HepG2 (cell line): ENCODE data around the gene CCDC158. TPM values are rescaled to one million over a fixed set of nuclear protein-coding genes. Genes with fewer than 3 reads are reported as not detected.

ENCODE experiments used
- ATAC-seq: fragments of 200-7000 bp; cut with Tn5 transposase; 3 replicates; pipeline ENCODE4 v1.9.1; 2020; ENCODE audit warnings: mild to moderate bottlenecking, moderate library complexity
- BruUV-seq: library from RNA; stranded (reverse); fragments of 400-500 nt; replicated peaks from 2 replicates; lab custom pipeline; 2021; lab: Mats Ljungman, UMichigan
- CTCF ChIA-PET: fragments of 300-600 bp; formaldehyde crosslinking; extraction: SDS; loops from one replicate; lab custom pipeline; 2021; ENCODE audit warnings: low total read pairs, inconsistent platforms, low intra/inter-chr PET ratio; lab: Yijun Ruan, JAX
- POLR2A ChIA-PET: fragments of 350-600 bp; sonication (Branson Sonifier 250); formaldehyde crosslinking; loops from one replicate; lab custom pipeline; 2020; ENCODE audit warnings: antibody characterized with exemption, inconsistent platforms; lab: Yijun Ruan, JAX
- DNase-seq: peaks from one replicate; pipeline ENCODE4 v3.0.0-alpha.2; 2015; ENCODE audit warnings: low spot score
- FAIRE-seq: peaks from 3 replicates; lab custom pipeline; 2011; peaks lifted over from hg19 to GRCh38; lab: Jason Lieb, UNC
- H2AFZ ChIP-seq: one replicate; pipeline ENCODE4 v1.6.1; 2011; ENCODE audit warnings: low read length, inconsistent platforms
- H3K27ac ChIP-seq: fragments of 300-600 bp; 3 replicates; pipeline ENCODE4 v1.8.0; 2011; ENCODE audit warnings: mixed run types, mild to moderate bottlenecking, mixed read lengths, low read length, inconsistent platforms; ENCODE audit not compliant: insufficient read depth; ENCODE audit errors: extremely low read length
- H3K27me3 ChIP-seq, 2 experiments: fragments of 200-600 bp in 1 of 2; 2 replicates in 1 of 2; 3 replicates in 1 of 2; pipeline versions ENCODE4 v1.6.0 to v1.8.0; 2011; ENCODE audit warnings: low read length in 2 of 2, mild to moderate bottlenecking in 2 of 2, moderate library complexity in 2 of 2, inconsistent platforms in 1 of 2; ENCODE audit not compliant: insufficient read depth in 2 of 2, control insufficient read depth in 1 of 2
- H3K36me3 ChIP-seq, 2 experiments: fragments of 200-600 bp in 1 of 2; replicated peaks in 1 of 2; 2 replicates in 1 of 2; 3 replicates in 1 of 2; pipeline versions ENCODE4 v1.5.1 to v1.8.0; 2011; ENCODE audit warnings: low read length in 2 of 2, inconsistent platforms in 1 of 2; ENCODE audit not compliant: insufficient read depth in 2 of 2, control insufficient read depth in 1 of 2
- H3K4me1 ChIP-seq: 2 replicates; pipeline ENCODE4 v1.5.1; 2012; ENCODE audit warnings: low read length, inconsistent platforms; ENCODE audit not compliant: insufficient read depth
- H3K4me2 ChIP-seq: 2 replicates; pipeline ENCODE4 v1.6.0; 2011; ENCODE audit warnings: low read depth, low read length, inconsistent platforms
- H3K4me3 ChIP-seq, 3 experiments: fragments of 200-600 bp in 1 of 3; sonication (generic), shearing (Covaris generic) in 1 of 3; replicated peaks in 1 of 3; 2 replicates each; pipeline ENCODE4 v1.5.1; 2011 to 2016; ENCODE audit warnings: low read length in 3 of 3, inconsistent platforms in 2 of 3, low read depth in 2 of 3, mild to moderate bottlenecking in 2 of 3, control low read depth in 1 of 3, mixed read lengths in 1 of 3; ENCODE audit not compliant: insufficient read depth in 1 of 3
- H3K79me2 ChIP-seq: one replicate; pipeline ENCODE4 v1.6.1; 2011; ENCODE audit warnings: low read length, inconsistent platforms; ENCODE audit not compliant: insufficient read depth
- H3K9ac ChIP-seq: 2 replicates; pipeline ENCODE4 v1.6.0; 2011; ENCODE audit warnings: mild to moderate bottlenecking, low read depth, low read length, inconsistent platforms; ENCODE audit not compliant: insufficient read depth
- H3K9me3 ChIP-seq: 2 replicates; pipeline ENCODE4 v1.5.1; 2012; ENCODE audit warnings: mild to moderate bottlenecking, low read length
- H4K20me1 ChIP-seq: 2 replicates; pipeline ENCODE4 v1.6.0; 2011; ENCODE audit warnings: inconsistent platforms, mild to moderate bottlenecking, low read length, moderate library complexity; ENCODE audit not compliant: insufficient read depth
- ATF3 ChIP-seq: sonication (generic); formaldehyde crosslinking; IDR thresholded peaks from 2 replicates; pipeline ENCODE4 v1.4.0; 2020; ENCODE audit warnings: missing genetic modification reagents
- NR2F2 ChIP-seq: IDR thresholded peaks from 2 replicates; pipeline ENCODE4 v1.6.1; 2012; ENCODE audit warnings: low read depth, inconsistent platforms, borderline replicate concordance
- PCBP2 ChIP-seq: fragments of 200-400 bp; formaldehyde crosslinking; optimal IDR thresholded peaks from 2 replicates; pipeline ENCODE3; 2018; ENCODE audit warnings: low read length, low read depth; ENCODE audit not compliant: poor library complexity, severe bottlenecking
- RFX3 ChIP-seq: IDR thresholded peaks from 2 replicates; pipeline ENCODE4 v1.6.1; 2016; ENCODE audit warnings: missing biosample characterization, missing genetic modification reagents
- ZFP1 ChIP-seq: IDR thresholded peaks from 2 replicates; pipeline ENCODE4 v1.6.1; 2016
- ZNF784 ChIP-seq: sonication (generic); formaldehyde crosslinking; IDR thresholded peaks from 2 replicates; pipeline ENCODE4 v1.5.1; 2020; ENCODE audit warnings: missing genetic modification reagents, mild to moderate bottlenecking, borderline replicate concordance
- ZNF816 ChIP-seq: sonication (generic); formaldehyde crosslinking; IDR thresholded peaks from 2 replicates; pipeline ENCODE4 v1.8.0; 2022; ENCODE audit warnings: missing genetic modification reagents, mild to moderate bottlenecking, borderline replicate concordance
- WGBS: methylation state at CpG from one replicate; pipeline ENCODE4 v1.1.6; 2017; ENCODE audit warnings: low lambda C conversion rate; 5-methylcytosine and 5-hydroxymethylcytosine counted together
- in situ Hi-C: cut with HindIII; loops from 2 replicates; pipeline ENCODE4 v1.10.0; 2017; ENCODE audit warnings: low pct_unique_long_range_greater_than_20kb; ENCODE audit not compliant: extremely low pct_ligation_motif_present
- intact Hi-C: fragments of 100-400 bp; cut with micrococcal nuclease; formaldehyde crosslinking; loops from one replicate; pipeline ENCODE4 v1.10.0; 2022; ENCODE audit not compliant: unreplicated experiment
- polyA plus RNA-seq, 8 experiments: library from polyadenylated mRNA; depleted of rRNA in 3 of 8; stranded (reverse) in 7 of 8; unstranded in 1 of 8; fragments of >200 nt; fragmentation: Illumina TruSeq in 4 of 8; extraction: Trizol in 4 of 8; gene quantifications; 2 replicates each; pipeline versions ENCODE4 v1.2.1 to v1.2.3, GENCODE V29; 2011 to 2016; ENCODE audit warnings: low read depth in 4 of 8, missing spikeins in 1 of 8, mixed read lengths in 1 of 8; ENCODE audit not compliant: insufficient read depth in 1 of 8
- total RNA-seq, 5 experiments: library from RNA; depleted of rRNA; stranded (reverse); fragments of >200 nt; fragmentation: Illumina TruSeq; extraction: Trizol; gene quantifications; 2 replicates each; pipeline ENCODE4 v1.2.3, GENCODE V29; 2016; ENCODE audit warnings: low read depth in 1 of 5

Gene CCDC158
- total and polyA plus RNA-seq, 2 of the 13 experiments (the other 11 are each of a cell fraction or from before 2014, with no cell fraction given), result not detected

DNA sequence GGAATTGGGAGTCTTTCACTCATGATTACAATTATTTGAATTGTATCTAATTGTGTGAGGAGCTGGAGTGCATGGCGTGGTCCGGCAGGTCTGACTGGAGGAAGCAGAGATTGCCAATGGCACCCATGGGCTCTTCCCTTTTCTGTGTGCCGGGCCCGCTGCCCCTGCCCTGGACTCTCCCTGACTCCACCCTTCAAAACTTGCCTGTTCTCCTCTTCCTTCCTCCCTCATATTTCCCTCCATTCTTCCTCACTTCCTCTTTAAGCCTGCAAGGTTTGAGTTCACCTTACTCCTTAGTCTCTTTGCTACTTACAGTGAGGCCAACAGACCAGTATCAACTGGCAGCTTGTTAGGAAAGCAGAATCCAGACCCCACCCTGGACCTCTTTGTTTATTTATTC, 120.9 kb downstream of the CCDC158 start (continued):
- TF ChIP-seq ZNF784 (CRISPR knock-in tag) (no peak), RFX3 (CRISPR knock-in tag) (no peak)

DNA sequence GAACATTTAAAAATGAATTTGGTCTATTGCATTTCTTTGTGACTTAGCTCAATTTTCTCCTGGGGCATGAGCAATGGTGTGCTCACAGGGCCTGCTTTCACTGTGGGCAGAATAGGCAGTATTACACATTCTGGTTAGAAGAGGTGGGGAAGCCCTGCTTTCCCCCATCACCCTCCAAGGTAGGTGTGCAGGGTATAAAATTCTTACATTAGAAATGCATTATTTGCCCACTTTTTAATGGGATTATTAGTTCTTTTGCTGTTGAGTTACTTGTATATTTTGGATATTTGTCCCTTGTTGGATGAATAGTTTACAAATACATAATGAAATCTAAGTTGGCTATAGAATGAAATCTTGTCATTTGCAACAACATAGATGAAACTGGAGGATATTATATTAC, 122.7 kb downstream of the CCDC158 start:
- FAIRE-seq, result no peak
- Histone ChIP-seq H3K9ac (no peak overlapping the region), H3K4me1 (peaks cover 26% of the 10 kb centered on the region), H3K79me2 (no peaks in the 10 kb centered on the region), H3K4me3 (no peak overlapping the region), H2AFZ (no peak overlapping the region), H3K36me3 (no peaks in the 10 kb centered on the region), H4K20me1 (no peaks in the 10 kb centered on the region)
- no TSS peak for BruUV-seq
- intact Hi-C loops, result no loop called here
- TF ChIP-seq NR2F2 (no peak), ZFP1 (CRISPR knock-in tag) (peak; percentile 98)
- TF ChIP-seq, all 625 proteins: peak for 1
- DNase-seq, result no peak
- CTCF ChIA-PET, result no interaction called here
- POLR2A ChIA-PET, result no interaction called here
- in situ Hi-C loops, result no loop called here
- H3K9me3 ChIP-seq, result peaks cover 13% of the 10 kb centered on the region
- no peak for ATAC-seq
- H3K27ac ChIP-seq, result no peak overlapping the region
- H3K27me3 ChIP-seq, result no peaks in the 10 kb centered on the region; a peak in 1 of 5 replicates
- H3K4me2 ChIP-seq, result no peak overlapping the region

DNA sequence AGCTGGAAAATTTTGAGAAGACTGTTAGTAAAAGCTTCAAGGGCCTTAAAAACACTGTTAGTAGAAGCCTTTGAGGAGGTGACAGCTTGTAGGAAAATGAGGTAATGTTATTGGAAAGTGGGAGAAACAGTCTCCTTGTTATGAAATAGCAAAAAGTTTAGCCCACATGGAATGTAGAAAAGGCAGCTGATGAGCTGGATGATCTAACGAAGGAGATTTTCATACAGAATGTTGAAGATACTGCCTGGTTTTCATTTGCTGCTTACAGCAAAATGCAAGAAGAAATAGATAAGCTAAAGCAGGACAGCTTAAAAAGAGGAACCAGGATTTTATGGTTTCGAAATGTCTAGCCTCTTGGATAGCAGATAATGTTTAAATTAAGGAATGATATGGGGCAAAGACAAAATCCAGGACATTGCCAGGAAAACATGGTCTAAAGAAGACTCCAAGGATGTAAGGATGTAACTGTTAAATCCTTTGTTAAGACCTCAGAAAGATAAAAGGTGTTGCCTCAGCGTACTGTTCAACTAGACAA, 124.6 kb downstream of the CCDC158 start:
- H3K79me2 ChIP-seq, result no peaks in the 10 kb centered on the region
- in situ Hi-C loops (no loop called here), intact Hi-C loops (no loop called here)
- H3K4me3 ChIP-seq, result no peak overlapping the region
- TF ChIP-seq PCBP2 (no peak), ATF3 (CRISPR knock-in tag) (no peak), ZNF816 (CRISPR knock-in tag) (no peak)
- no peaks in the 10 kb centered on the region for H3K36me3 ChIP-seq
- no peak overlapping the region for H2AFZ ChIP-seq
- no peak for ATAC-seq
- no peak overlapping the region for H3K4me2 ChIP-seq
- no peak for FAIRE-seq
- ChIA-PET CTCF (no interaction called here), POLR2A (no interaction called here)
- no peak overlapping the region for H3K27ac ChIP-seq
- H3K9me3 ChIP-seq, result peaks cover 13% of the 10 kb centered on the region
- 37% methylated on average over 3 of the region's 3 CpGs for WGBS
- H3K27me3 ChIP-seq, result no peaks in the 10 kb centered on the region; a peak in 2 of 5 replicates
- no peak overlapping the region for H3K9ac ChIP-seq
- no TSS peak for BruUV-seq
- no peak for DNase-seq
- no peaks in the 10 kb centered on the region for H4K20me1 ChIP-seq
- H3K4me1 ChIP-seq, result peaks cover 9% of the 10 kb centered on the region
